Measurements from ENCODE around the gene ELK4. TPM values are rescaled to one million over a fixed set of nuclear protein-coding genes. Genes with fewer than 3 reads are reported as not detected.

Gene ELK4
- total and polyA plus RNA-seq, 2 of the 13 experiments (the other 11 are each of a cell fraction or from before 2014, with no cell fraction given), result 8.3 to 13.1 TPM

DNA sequence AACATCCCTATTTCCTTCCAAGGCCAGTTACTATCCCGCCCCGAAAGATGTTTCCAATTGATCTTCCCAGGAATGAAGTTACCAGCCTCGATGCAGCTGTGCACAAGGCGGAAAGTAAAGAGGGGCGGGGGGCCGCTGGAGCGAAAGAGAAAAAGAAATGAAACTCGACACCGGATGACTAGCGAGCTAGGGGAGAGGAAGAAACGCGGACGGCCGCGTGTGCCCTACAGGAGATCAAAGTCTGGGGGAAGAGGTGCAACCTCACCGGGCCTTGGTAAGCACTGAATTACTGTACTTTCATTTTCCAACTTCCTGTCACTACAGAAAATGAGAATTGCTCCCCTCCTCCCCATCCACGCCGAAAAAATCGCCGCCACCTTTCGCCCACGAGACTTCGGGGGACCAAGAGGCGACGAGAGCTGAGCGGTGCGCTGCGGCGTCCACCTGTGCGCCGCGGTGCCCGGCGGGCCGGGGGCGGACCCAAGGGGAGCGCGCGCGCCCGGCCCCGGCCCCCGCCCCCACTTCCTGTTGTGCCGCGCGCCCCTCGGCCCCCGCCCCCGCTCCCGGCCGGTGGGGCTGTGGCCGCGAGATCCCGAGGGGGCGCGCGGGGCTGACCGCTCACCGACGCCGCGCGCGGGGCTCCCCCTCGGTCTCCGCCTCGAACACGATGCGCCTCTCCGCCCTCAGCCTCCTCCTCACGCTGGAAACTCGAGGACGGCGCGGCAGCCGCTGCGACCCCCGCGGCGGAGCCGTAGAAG is 622 bp downstream of the ELK4 start (continued):
- TF ChIP-seq ZNF775 (CRISPR knock-in tag; IDR thresholded peaks at IDR 0.05; ENCODE audit: borderline replicate concordance), result no peak
- no peak for TF ChIP-seq ZNF562 (CRISPR knock-in tag; IDR thresholded peaks at IDR 0.05; ENCODE audit: borderline replicate concordance)
- TF ChIP-seq ZMYM3 (CRISPR knock-in tag; IDR thresholded peaks at IDR 0.05), result no peak
- TF ChIP-seq TMF1 (CRISPR knock-in tag; IDR thresholded peaks at IDR 0.05; ENCODE audit: low read depth), result no peak
- no peak for TF ChIP-seq ZNF512 (CRISPR knock-in tag; IDR thresholded peaks at IDR 0.05)
- no peak for TF ChIP-seq NR2F6 (IDR thresholded peaks at IDR 0.05)
- TF ChIP-seq NR2F6 (CRISPR knock-in tag; IDR thresholded peaks at IDR 0.05), result no peak
- no peak for TF ChIP-seq ZNF20 (CRISPR knock-in tag; IDR thresholded peaks at IDR 0.05)
- 0 out of 2 replicates have a peak, but pooled peaks have one; percentile 47 for TF ChIP-seq HNRNPL (IDR thresholded peaks at IDR 0.05; ENCODE audit: low read depth, low read length)
- TF ChIP-seq, protein P1, sequence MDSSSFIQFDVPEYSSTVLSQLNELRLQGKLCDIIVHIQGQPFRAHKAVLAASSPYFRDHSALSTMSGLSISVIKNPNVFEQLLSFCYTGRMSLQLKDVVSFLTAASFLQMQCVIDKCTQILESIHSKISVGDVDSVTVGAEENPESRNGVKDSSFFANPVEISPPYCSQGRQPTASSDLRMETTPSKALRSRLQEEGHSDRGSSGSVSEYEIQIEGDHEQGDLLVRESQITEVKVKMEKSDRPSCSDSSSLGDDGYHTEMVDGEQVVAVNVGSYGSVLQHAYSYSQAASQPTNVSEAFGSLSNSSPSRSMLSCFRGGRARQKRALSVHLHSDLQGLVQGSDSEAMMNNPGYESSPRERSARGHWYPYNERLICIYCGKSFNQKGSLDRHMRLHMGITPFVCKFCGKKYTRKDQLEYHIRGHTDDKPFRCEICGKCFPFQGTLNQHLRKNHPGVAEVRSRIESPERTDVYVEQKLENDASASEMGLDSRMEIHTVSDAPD (CRISPR knock-in tag; IDR thresholded peaks at IDR 0.05), result no peak
- TF ChIP-seq, protein P2, sequence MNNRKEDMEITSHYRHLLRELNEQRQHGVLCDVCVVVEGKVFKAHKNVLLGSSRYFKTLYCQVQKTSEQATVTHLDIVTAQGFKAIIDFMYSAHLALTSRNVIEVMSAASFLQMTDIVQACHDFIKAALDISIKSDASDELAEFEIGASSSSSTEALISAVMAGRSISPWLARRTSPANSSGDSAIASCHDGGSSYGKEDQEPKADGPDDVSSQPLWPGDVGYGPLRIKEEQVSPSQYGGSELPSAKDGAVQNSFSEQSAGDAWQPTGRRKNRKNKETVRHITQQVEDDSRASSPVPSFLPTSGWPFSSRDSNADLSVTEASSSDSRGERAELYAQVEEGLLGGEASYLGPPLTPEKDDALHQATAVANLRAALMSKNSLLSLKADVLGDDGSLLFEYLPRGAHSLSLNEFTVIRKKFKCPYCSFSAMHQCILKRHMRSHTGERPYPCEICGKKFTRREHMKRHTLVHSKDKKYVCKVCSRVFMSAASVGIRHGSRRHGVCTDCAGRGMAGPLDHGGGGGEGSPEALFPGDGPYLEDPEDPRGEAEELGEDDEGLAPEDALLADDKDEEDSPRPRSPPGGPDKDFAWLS (CRISPR knock-in tag; IDR thresholded peaks at IDR 0.05; ENCODE audit: borderline replicate concordance), result no peak
- TF ChIP-seq PITX1 (CRISPR knock-in tag; IDR thresholded peaks at IDR 0.05), result no peak
- no peak for TF ChIP-seq CEBPG (CRISPR knock-in tag; IDR thresholded peaks at IDR 0.05)
- TF ChIP-seq ZNF678 (CRISPR knock-in tag; IDR thresholded peaks at IDR 0.05), result no peak
- no peak for TF ChIP-seq ZNF207 (IDR thresholded peaks at IDR 0.05; ENCODE audit: borderline replicate concordance)
- no peak for TF ChIP-seq ZNF564 (CRISPR knock-in tag; IDR thresholded peaks at IDR 0.05)
- no peak for TF ChIP-seq PRPF4 (IDR thresholded peaks at IDR 0.05; ENCODE audit: low read depth, low read length, poor library complexity, severe bottlenecking)
- 0 out of 2 replicates have a peak, but pooled peaks have one; percentile 30 for TF ChIP-seq ZNF503 (CRISPR knock-in tag; IDR thresholded peaks at IDR 0.05)
- no peak for TF ChIP-seq ZNF3 (CRISPR knock-in tag; IDR thresholded peaks at IDR 0.05)
- TF ChIP-seq ZSCAN12 (CRISPR knock-in tag; IDR thresholded peaks at IDR 0.05), result no peak
- no peak for TF ChIP-seq SATB2 (CRISPR knock-in tag; IDR thresholded peaks at IDR 0.05)
- no peak for TF ChIP-seq HOXA9 (CRISPR knock-in tag; IDR thresholded peaks at IDR 0.05; ENCODE audit: borderline replicate concordance)
